Measurements from ENCODE around the gene TRPM5. TPM values are rescaled to one million over a fixed set of nuclear protein-coding genes. Genes with fewer than 3 reads are reported as not detected.
A peak's percentile ranks its signal among the peaks of the same experiment; 100 is the strongest.

The TRPM5 gene
- total and polyA plus RNA-seq, 8 donors: 0.15 to 11.6 (median 0.45) TPM; not detected in 1

DNA sequence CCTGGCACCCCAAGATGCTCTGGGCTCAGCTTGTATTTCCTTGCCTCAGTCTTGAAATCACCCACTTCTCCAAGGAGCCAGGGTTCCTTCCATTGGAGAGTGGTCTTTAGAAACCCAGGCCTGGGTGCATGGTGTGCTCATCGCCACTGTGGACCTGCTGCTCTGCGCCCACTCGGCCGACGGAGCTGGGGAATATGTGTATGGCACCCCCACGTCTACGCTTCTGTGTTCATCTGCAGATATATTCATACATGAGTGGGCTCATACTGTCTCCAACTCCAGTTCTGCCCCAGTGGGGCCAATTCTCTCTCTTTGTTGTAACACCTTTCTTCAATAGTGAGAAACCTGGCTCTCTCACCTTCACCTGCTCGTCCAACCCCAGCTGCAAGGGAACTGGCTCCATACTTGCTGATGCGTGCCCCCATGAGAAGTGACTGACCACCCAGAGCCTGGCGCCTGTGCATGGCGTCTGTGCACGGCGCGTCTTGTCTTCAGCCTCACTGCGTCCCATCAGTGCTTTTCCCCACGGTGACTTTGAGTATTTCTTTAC, 40.3 kb upstream of the TRPM5 start:
- H3K4me1 ChIP-seq: peaks cover 9 to 21% (median 14%) of the 10 kb centered on the region in 4 donors
- intact Hi-C loops (cut with DNase I; ENCODE audit: low total_unique reads): no loop called here
- peaks cover 0 to 18% (median 0%) of the 10 kb centered on the region in 3 donors for H3K27me3 ChIP-seq
- no peaks in the 10 kb centered on the region for H3K36me3 ChIP-seq
- TF ChIP-seq, protein P1, sequence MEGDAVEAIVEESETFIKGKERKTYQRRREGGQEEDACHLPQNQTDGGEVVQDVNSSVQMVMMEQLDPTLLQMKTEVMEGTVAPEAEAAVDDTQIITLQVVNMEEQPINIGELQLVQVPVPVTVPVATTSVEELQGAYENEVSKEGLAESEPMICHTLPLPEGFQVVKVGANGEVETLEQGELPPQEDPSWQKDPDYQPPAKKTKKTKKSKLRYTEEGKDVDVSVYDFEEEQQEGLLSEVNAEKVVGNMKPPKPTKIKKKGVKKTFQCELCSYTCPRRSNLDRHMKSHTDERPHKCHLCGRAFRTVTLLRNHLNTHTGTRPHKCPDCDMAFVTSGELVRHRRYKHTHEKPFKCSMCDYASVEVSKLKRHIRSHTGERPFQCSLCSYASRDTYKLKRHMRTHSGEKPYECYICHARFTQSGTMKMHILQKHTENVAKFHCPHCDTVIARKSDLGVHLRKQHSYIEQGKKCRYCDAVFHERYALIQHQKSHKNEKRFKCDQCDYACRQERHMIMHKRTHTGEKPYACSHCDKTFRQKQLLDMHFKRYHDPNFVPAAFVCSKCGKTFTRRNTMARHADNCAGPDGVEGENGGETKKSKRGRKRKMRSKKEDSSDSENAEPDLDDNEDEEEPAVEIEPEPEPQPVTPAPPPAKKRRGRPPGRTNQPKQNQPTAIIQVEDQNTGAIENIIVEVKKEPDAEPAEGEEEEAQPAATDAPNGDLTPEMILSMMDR (IDR thresholded peaks at IDR 0.05): no peak
- TF ChIP-seq POLR2A (IDR thresholded peaks at IDR 0.05): no peak
- no peak for TF ChIP-seq POLR2AphosphoS5 (IDR thresholded peaks at IDR 0.05)
- no peak for TF ChIP-seq EP300 (IDR thresholded peaks at IDR 0.05)
- peak overlapping the region in 3 of 5 donors; percentile 41 to 64 (median 56) for H3K27ac ChIP-seq
- no peak overlapping the region for H3K4me3 ChIP-seq
- WGBS, 5 donors: 94 to 95% (median 95%) methylated on average over 16 of the region's 16 CpGs
- peaks cover 0 to 33% (median 27%) of the 10 kb centered on the region in 4 donors for H3K9me3 ChIP-seq
- no peak for DNase-seq

DNA sequence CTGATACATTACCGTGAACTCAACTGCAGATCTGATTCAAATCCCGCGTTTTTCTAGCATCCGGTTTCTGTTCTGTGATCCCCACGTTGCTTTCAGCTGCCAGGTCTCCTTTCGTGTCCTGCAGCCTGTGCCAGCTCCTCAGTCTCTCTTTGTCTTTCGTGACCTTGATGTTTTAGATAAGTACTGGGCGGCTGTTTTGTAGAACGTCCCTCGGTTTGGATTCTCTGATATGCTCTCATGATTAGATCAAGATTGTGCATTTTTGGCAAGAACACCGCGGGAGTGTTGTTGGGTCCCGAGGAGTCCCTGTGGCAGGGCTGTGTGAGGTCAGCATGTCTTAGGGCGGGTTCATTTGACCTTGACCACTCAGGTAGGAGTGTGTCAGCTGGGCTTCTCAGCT, 39.1 kb upstream of the TRPM5 start:
- H3K27me3 ChIP-seq: peaks cover 0 to 18% (median 0%) of the 10 kb centered on the region in 3 donors
- no peaks in the 10 kb centered on the region for H3K36me3 ChIP-seq
- intact Hi-C loops (cut with DNase I; ENCODE audit: low total_unique reads): no loop called here
- H3K4me1 ChIP-seq: peaks cover 9 to 21% (median 14%) of the 10 kb centered on the region in 4 donors
- peak overlapping the region in 3 of 5 donors; percentile 41 to 64 (median 56) for H3K27ac ChIP-seq
- no peak overlapping the region for H3K4me3 ChIP-seq
- DNase-seq: peak; percentile 37 to 68
- TF ChIP-seq POLR2A (IDR thresholded peaks at IDR 0.05) (no peak), POLR2AphosphoS5 (IDR thresholded peaks at IDR 0.05) (peak in 2 of 3 donors; percentile 33 to 47)
- 19 to 44% (median 33%) methylated on average over 14 of the region's 14 CpGs for WGBS, 5 donors
- peaks cover 0 to 30% (median 25%) of the 10 kb centered on the region in 4 donors for H3K9me3 ChIP-seq

DNA sequence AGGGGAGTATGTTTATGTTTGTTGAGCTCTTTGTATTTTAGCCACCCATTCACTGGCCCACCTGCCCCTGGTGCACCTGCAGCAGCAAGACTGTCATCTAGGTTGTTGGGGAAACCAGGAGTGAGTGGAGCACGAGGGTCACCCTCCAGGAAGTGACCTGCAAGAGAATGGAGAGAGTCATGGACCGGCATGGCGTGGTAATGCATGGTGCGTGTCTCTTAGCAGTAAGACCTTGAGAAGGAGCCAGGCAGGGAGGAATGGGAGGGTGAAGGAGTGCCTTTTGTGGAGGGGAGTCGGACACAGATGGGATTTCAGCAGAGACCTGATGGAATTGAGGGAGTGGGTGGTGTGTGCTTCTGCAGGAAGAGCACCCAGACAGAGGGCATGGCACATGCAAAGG, 38.4 kb upstream of the TRPM5 start:
- intact Hi-C loops (cut with DNase I; ENCODE audit: low total_unique reads): no loop called here
- Histone ChIP-seq H3K27me3 (peaks cover 0 to 18% (median 0%) of the 10 kb centered on the region in 3 donors), H3K27ac (peak overlapping the region in 4 of 5 donors; percentile 41 to 64 (median 48)), H3K4me3 (no peak overlapping the region), H3K36me3 (no peaks in the 10 kb centered on the region), H3K4me1 (peaks cover 9 to 21% (median 14%) of the 10 kb centered on the region in 4 donors), H3K9me3 (peaks cover 0 to 24% (median 18%) of the 10 kb centered on the region in 4 donors)
- TF ChIP-seq, protein P1 (IDR thresholded peaks at IDR 0.05): no peak
- TF ChIP-seq EP300 (IDR thresholded peaks at IDR 0.05): no peak
- TF ChIP-seq POLR2AphosphoS5 (IDR thresholded peaks at IDR 0.05): no peak
- no peak for TF ChIP-seq POLR2A (IDR thresholded peaks at IDR 0.05)
- 71 to 75% (median 74%) methylated on average over 5 of the region's 5 CpGs for WGBS, 5 donors
- no peak for DNase-seq

DNA sequence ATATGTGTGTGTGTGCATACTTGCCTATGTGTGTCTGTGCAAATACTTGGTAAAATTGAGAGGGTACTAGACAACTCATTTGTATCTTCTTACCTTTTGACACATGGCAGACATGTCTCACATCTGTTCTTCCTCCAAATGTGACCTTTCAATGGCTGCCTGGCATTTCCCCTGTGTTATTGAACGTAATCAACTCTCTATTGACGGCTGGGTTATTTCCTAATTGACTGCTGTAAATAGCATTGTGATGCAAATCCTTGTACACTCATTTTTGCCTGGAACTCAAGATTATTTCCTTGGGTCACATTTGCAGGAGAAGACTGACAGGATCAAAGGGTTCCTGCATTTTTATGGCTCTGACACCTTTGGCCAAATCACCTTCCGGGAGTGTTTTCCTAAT, 37.9 kb upstream of the TRPM5 start:
- Histone ChIP-seq H3K27ac (peak overlapping the region in 2 of 5 donors; percentile 21 to 64), H3K27me3 (peaks cover 0 to 18% (median 0%) of the 10 kb centered on the region in 3 donors), H3K4me3 (no peak overlapping the region), H3K9me3 (peaks cover 0 to 18% (median 13%) of the 10 kb centered on the region in 4 donors), H3K4me1 (peaks cover 9 to 21% (median 14%) of the 10 kb centered on the region in 4 donors), H3K36me3 (no peaks in the 10 kb centered on the region)
- intact Hi-C loops (cut with DNase I; ENCODE audit: low total_unique reads): no loop called here
- TF ChIP-seq EP300 (IDR thresholded peaks at IDR 0.05) (no peak), POLR2A (IDR thresholded peaks at IDR 0.05) (no peak), POLR2AphosphoS5 (IDR thresholded peaks at IDR 0.05) (no peak)
- TF ChIP-seq, protein P1 (IDR thresholded peaks at IDR 0.05): no peak
- no peak for DNase-seq
- WGBS, 5 donors: 56 to 70% (median 66%) methylated on average over 3 of the region's 3 CpGs

DNA sequence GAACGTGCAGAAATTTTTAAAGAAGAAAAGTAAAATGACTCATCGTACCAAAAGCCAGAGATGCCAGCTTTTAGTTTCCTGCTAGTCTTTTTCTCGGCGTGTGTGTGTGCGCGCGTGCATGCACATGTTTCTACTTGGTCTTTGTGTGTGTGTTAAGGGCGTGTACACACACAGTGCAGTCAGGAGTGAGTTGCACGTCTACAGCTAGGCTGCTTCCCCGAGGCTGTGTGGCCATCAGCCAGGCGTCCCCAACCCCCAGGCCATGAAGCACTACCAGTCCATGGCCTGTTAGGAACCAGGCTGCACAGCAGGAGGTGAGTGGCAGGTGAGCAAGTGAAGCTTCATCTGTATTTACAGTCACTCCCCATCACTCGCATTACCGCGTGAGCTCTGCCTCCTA, 36.9 kb upstream of the TRPM5 start:
- H3K27ac ChIP-seq: peak overlapping the region in 4 of 5 donors; percentile 21 to 61 (median 53)
- WGBS, 5 donors: 43 to 69% (median 58%) methylated on average over 14 of the region's 14 CpGs

More for the DNA sequence above, 36.9 kb upstream of the TRPM5 start:
- no peaks in the 10 kb centered on the region for H3K36me3 ChIP-seq
- H3K9me3 ChIP-seq: peaks cover 0 to 10% (median 5%) of the 10 kb centered on the region in 4 donors
- DNase-seq: no peak
- H3K27me3 ChIP-seq: peaks cover 0 to 18% (median 0%) of the 10 kb centered on the region in 3 donors
- intact Hi-C loops (cut with DNase I; ENCODE audit: low total_unique reads): no loop called here
- H3K4me1 ChIP-seq: peaks cover 12 to 21% (median 14%) of the 10 kb centered on the region in 4 donors
- TF ChIP-seq EP300 (IDR thresholded peaks at IDR 0.05): no peak
- no peak for TF ChIP-seq POLR2AphosphoS5 (IDR thresholded peaks at IDR 0.05)
- TF ChIP-seq POLR2A (IDR thresholded peaks at IDR 0.05): no peak
- TF ChIP-seq, protein P1 (IDR thresholded peaks at IDR 0.05): no peak
- no peak overlapping the region for H3K4me3 ChIP-seq

Measured in stomach (tissue), 9 donors.